ENCODE results near the gene ZNF710.

Gene ZNF710

GRCh38 chr15:90040618-90041017 is 39.5 kb downstream of the ZNF710 start:
- DNase-seq: no peak

DNA sequence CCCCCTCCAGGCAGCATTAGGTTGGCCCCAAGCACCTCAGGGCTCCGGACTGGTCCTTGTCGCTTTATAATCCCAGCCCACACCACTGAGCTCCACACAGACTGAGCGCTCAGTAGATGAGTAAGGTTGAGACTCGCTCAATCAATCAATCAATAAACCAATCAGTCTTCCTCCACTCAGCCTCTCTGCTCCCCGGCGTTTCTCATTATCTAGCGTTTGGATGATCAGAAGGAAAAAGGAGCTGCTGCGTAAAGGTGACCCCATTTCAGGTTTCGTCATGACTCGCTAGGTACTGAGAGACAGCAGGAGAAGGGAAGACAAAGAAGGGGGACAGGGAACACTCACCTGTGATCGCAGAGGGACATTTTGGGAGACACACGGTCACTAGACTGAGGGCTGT is 41.2 kb downstream of the ZNF710 start:
- no peak for DNase-seq

GRCh38 chr15:90042766-90043529 is 41.8 kb downstream of the ZNF710 start:
- DNase-seq: no peak

DNA sequence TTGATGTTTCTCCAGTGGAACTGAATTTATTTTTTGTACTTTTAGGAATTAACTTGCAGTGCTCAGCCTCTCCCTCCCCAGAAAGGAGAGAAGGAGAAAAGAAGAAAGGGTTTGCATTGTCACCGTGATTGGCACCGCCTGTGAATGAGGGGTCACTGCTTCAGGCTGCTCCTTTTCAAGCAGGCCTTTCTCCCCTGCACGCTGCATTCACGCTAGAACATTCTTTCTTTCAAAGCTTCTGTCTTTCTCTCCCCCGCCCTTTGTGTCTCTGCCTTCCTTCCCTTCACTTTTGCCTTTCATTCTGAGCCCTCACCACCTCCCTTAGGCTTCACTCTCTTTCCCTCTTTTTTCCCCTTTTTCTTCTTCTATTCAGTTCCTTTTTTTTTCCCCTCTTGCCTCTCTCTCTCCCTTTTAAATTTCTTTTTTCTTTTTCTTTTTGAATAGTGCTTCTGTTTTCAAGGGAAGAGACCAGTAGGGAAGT is 42.4 kb downstream of the ZNF710 start:
- DNase-seq: no peak

- DNase-seq: no peak
These were observed 43.1 kb downstream of the ZNF710 start for GRCh38 chr15:90044191-90044590.

DNA sequence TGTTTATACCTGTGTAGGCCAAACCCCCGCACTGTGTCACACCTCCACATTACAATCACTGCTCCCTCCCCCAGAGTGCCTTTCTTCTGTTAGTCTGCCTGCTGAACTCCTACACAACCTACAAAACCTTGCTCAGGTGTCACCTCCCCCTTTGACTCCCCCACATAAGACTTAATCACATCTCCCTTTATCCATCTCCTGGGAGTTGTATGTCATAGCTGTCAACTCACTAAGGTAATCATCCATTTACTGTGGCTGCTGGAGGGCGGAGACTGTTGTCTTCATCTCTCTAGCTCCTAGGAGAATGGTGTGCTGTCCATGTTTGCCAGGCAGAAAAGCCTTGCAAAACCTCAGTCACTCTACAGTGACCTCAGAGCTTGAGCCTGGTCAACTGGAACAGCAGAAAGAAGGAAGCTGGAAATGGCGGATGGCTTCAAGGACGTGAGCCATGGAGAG is 43.8 kb downstream of the ZNF710 start:
- no peak for DNase-seq

DNA sequence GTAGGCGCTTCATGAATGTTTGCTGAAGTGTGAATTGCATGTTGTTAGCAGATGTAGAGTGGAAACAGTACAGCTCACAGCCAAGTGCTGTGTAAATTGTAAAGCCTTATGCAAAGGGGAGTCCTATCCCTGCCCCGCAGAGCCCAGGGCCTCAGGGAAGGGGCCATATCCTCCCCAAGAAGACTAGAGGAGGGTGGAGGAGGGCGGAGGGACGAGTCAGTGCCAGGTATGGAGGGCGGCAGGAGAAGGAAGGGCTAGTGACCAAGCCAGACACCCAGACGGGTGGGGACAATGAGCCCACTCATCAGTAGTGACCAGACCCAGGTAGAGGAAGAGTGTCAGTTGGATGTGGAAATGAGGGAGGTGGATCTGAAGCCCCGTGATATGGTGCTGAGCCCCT is 45.2 kb downstream of the ZNF710 start:
- no peak for DNase-seq

- DNase-seq: no peak
These were observed 45.8 kb downstream of the ZNF710 start for GRCh38 chr15:90046911-90047392.

GRCh38 chr15:90047956-90048575 is 46.9 kb downstream of the ZNF710 start:
- no peak for DNase-seq

- no peak for DNase-seq
These were observed 47.9 kb downstream of the ZNF710 start for GRCh38 chr15:90049030-90049429.

DNA sequence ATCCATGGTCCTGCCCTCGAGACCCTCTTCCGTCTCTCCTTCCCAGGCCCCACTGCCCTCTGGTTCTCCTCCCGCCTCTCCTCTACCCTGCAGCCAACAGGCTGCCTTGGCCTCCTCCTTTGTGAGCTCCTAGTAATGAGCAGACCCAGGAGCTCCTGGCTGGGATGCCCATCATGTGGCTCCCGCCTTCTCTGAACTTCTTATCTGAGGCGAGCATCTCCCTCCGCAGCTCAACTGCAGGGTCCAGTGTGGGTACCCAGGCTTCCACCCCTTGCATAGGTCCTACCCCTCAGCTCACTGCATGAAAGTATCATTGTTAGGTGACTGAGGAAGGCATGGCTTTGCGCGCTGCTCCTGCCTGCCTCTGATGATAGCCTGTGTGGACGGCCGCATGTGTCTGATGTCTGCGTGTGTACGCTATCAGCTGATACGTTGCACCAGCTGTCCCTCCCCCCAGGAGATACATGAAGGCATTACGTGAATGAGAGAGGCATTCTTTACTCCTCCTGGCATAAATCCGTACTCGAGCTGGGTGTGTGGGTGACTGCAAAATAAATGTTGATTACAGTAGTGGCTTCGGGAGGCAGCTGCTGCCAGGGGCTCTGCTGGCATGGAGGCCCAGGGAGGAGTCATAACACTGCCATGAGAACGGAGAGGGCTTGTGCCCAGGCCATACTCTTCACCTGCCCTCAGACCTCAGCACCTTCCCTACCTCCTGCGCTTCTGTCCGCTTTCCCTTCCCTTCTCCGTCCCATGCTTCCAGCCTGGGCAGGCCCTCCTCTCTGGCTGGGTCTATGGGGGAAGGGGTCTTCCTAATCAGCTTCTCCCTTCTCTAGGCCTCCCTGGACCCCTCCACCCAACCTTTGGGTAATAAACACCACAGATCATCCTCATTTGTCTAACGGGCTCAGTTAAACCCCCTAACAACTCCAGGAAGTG is 48.8 kb downstream of the ZNF710 start:
- DNase-seq: no peak

DNA sequence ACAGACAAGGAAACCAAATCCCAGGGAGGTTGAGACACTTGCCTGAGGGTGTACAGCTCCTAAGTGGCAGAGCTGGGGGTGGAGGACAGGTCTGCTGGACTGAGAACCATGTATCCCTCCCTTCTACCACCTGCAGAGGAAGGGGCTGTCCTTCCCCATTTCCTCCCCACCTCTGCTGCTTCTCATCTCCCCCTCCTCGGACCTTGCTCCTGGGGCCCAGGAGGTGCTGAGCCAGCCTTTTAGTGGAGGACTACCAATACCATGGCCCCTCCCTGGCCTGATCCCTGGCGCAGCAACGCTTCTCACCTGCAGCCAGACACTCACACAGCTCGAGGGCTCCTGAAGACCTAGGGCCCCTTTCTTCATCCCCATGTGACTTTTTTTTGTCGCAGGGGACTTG is 50.8 kb downstream of the ZNF710 start:
- no peak for DNase-seq

DNA sequence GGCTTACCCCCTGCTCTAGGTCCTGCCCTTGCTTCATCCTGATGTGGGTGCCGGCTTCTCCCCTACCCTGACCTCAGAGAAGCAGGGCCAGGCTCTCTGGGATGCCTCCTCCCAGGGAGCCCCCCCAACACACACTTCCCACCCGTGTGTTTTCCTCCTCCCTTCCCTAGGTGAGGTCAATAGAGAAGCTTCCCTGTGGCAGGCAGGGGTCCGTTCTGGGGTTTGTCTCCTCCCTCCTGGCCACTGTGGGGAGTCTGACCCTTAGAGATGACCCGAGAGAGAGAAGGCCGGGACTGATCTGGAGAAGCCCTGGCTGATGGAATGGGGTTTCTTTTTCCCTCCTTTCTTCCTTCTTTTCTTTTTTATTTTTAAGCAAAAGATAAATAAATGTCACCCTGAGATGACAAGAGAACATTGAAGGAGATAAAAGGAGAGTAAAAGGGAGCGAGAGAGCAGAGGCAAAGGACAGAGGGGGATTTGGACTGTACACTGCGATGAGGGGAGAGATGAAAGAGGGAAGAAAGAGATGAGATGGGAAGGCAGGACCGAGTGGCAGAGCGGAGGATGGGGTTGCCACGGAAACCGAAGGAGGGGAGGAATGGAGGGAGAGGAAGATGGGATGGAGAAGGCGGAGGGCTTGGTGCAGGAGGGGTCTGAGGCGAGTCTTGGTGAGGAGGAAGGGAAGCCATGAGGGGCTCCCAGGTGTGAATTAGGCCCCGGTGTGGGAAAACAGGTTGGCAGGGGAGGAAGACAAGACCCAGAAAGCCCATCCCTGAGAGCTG is 52.8 kb downstream of the ZNF710 start:
- DNase-seq: no peak

DNA sequence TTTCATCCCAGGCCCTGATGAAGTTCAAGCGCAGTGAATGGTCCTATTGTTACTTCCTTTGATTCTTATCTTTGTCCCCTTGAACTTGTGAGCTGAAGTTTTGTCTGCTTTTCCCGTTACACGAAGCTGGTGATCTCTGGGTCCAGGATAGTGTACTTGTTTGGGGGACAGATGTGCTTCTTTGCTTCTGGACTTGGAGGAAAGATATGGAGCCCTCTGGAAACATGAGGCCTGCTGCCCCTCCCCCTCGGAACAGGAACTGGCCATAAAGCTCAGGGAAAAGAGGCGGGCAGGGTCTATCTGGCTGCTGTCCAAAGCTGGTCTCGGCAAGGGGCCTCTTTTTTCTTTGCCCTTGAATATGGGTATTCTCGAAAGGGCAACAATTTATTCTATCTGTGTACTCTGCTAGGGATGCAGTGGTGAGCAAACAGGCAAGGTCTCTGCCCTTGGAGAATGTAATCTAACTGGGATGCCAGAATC is 53.5 kb downstream of the ZNF710 start:
- DNase-seq: no peak

DNA sequence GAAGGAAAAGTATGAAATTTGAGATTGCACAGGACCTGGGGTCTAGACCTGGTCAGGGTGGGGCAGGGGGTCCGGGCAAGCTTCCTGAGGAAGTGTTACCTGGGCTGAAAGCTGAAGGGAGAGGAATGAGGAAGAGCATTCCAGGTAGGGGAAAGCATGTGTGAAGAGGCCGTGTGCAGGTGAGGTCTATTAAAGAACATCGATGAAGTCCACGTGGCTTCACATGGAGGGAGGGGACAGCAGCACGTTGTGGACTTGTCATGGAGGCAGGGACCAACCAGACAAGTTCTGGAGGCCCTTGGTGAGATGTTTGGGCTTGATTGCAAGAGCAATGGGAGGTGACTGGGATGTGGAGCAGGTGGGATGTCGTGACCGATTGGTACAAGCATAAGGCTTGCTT is 54.1 kb downstream of the ZNF710 start:
- DNase-seq: no peak

GRCh38 chr15:90056529-90056928 is 55.4 kb downstream of the ZNF710 start:
- no peak for DNase-seq

GRCh38 chr15:90058308-90058707 is 57.2 kb downstream of the ZNF710 start:
- no peak for DNase-seq

DNA sequence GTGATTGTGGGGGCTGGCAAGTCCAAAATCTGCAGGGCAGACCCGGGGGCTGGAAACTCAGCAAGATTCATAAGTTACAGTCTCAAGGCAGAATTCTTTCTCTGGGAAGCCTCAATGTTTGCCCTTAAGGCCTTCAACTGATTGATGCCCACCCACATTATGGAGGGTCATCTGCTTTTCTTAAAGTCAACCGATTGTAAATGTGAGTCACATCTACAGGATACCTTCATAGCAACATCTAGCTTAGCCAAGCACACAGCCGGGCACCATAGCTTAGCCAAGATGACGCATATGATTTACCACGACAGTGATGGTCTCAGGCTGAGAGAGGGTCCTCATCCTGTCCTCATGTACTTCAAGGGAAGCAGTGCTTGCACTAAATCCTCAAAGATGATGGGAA is 57.7 kb downstream of the ZNF710 start:
- no peak for DNase-seq

DNA sequence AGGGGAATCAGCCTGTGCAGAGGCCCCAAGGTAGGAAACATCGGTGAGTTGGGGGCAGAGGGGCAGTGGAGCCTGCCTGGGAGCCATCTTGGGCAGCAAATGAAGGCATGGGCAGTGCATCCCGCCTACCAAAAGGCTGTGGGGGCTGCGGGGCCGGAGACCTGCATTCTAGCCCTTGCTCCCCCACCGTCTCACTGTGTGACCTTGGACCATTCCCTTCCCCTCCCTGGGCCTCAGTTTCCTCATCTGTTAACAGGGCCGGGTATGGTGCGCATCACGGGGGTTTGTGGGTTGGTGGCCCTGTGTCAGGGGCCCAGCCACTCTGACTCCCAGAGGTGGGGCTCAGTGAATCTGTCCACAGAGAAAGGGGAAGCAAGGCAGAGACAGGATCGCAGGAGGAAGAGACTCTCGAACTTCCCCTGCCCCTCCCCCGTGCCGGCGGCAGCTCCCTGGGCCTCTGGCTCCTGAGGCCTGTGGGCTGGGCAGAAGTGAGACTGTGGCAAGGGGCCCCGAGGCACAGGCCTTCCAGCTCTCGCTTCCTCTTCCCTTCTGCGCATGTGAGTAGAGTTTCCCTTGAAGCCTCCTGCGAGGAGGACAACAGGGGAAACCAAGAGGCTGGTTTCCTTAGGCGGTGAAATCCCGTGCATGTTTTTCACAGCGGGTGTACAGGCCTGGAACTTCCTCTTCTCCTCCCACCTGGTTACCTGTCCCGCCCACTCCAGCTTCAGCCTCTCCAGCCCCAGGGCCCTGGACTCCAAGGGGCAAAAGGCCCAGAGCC is 58.3 kb downstream of the ZNF710 start:
- peak; percentile 76 to 91 for DNase-seq

DNA sequence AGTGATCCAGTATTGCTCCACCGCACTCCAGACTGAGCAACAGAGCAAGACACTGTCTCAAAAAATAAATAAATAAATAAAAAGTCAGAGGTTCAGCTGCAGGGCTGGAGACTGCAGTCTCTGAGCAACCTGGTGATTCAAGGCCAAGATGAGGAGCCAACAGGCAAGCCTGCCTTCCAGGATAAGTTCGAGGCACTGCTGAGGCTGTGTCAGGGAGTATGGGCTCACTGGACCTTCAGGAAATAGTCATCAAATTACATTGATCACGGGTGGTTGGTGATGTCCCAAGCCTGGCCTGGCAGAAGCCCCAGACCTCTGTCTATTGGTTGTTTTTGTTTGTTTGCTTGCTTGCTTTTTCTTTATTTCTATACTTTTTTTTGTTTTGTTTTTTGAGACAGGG is 59.7 kb downstream of the ZNF710 start:
- no peak for DNase-seq

DNA sequence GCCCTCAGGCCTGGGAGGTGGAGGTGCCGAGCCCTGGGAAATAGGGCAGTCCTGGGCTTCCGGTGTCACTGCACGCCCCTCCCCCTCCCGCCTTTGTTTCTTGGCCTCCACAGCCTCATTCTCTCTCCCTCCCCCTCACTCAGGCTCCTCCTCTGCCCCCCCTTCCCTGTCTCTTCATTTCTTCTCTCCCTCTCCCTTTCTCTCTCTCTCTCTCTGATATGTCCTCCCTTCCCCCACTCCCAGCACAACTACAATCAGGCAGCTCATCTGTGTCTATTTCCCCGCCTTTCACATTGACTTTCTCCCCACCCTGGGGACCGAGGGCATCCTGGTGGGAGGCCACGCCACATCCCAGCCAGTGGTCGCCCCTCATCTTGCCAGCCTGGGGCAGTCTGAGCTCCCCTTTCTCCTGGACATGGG is 60.9 kb downstream of the ZNF710 start:
- DNase-seq: peak; percentile 28 to 54

Measured in CD4-positive, alpha-beta T cell treated with Interleukin-1 beta for 1 hour (primary cell).